Measurements from ENCODE around the gene ESF1.

- TF ChIP-seq CTCF (IDR thresholded peaks at IDR 0.05) (no peak), ZFX (IDR thresholded peaks at IDR 0.05; ENCODE audit: borderline replicate concordance) (no peak)
Measured at GRCh38 chr20:13800728-13801134, 16.0 kb upstream of the ESF1 start.
